Measurements from ENCODE around the gene ARRB2. TPM values are rescaled to one million over a fixed set of nuclear protein-coding genes. Genes with fewer than 3 reads are reported as not detected.
A peak's percentile ranks its signal among the peaks of the same experiment; 100 is the strongest.

The ARRB2 gene
- total and polyA plus RNA-seq, 2 experiments from 2014 or later = 3.7 to 4.1 TPM

GRCh38 chr17:4733073-4733531 is 22.7 kb downstream of the ARRB2 start:
- Histone ChIP-seq H3K9me2 (ENCODE audit: insufficient read depth) (no peaks in the 10 kb centered on the region), H3K79me2 (ENCODE audit: insufficient read depth) (0 out of 2 replicates have a peak, but pooled peaks cover 5% of the 10 kb centered on the region), H3K4me1 (ENCODE audit: insufficient read depth) (peaks cover 5% of the 10 kb centered on the region; the same call in 1 of the 2 replicates), H3K4me2 (ENCODE audit: unreplicated experiment) (no peak overlapping the region), H3K9ac (no peak overlapping the region), H3F3A (ENCODE audit: insufficient read depth) (no peaks in the 10 kb centered on the region), H4K20me1 (ENCODE audit: insufficient read depth) (no peaks in the 10 kb centered on the region), H3K27me3 (replicated peaks; ENCODE audit: insufficient read depth) (no peaks in the 10 kb centered on the region), H2AFZ (no peak overlapping the region), H3K4me3 (no peak overlapping the region), H3K27ac (no peak overlapping the region), H3K9me3 (ENCODE audit: low read depth) (no peaks in the 10 kb centered on the region), H3K36me3 (ENCODE audit: low read depth) (no peaks in the 10 kb centered on the region)
- no peak for TF ChIP-seq EZH2 (IDR thresholded peaks at IDR 0.05; ENCODE audit: insufficient read depth, poor library complexity, severe bottlenecking)
- TF ChIP-seq EZH2phosphoT487 (IDR thresholded peaks at IDR 0.05; ENCODE audit: insufficient read depth, low read depth) = no peak
- 84 to 87% methylated on average over 6 of the region's 6 CpGs for WGBS, 2 experiments (ENCODE audit: low coverage in 1 of 2, low lambda C conversion rate in 2 of 2, missing lambda C conversion rate in 2 of 2)
- in situ Hi-C loops (cut with MboI) = no loop called here
- DNase-seq = no peak

GRCh38 chr17:4734857-4735475 is 24.5 kb downstream of the ARRB2 start:
- H2AFZ ChIP-seq = no peak overlapping the region
- H3K9me3 ChIP-seq (ENCODE audit: low read depth) = no peaks in the 10 kb centered on the region
- H3K4me1 ChIP-seq (ENCODE audit: insufficient read depth) = peaks cover 5% of the 10 kb centered on the region; the same call in 1 of the 2 replicates
- DNase-seq = no peak
- H3K9me2 ChIP-seq (ENCODE audit: insufficient read depth) = no peaks in the 10 kb centered on the region
- H3K4me3 ChIP-seq = no peak overlapping the region
- no peak for TF ChIP-seq EZH2phosphoT487 (IDR thresholded peaks at IDR 0.05; ENCODE audit: insufficient read depth, low read depth)
- no peak for TF ChIP-seq EZH2 (IDR thresholded peaks at IDR 0.05; ENCODE audit: insufficient read depth, poor library complexity, severe bottlenecking)
- in situ Hi-C loops (cut with MboI) = no loop called here
- no peak overlapping the region for H3K27ac ChIP-seq
- H3K4me2 ChIP-seq (ENCODE audit: unreplicated experiment) = no peak overlapping the region
- peaks cover 6% of the 10 kb centered on the region; the same call in 1 of the 2 replicates for H3K27me3 ChIP-seq (replicated peaks; ENCODE audit: insufficient read depth)
- no peaks in the 10 kb centered on the region for H4K20me1 ChIP-seq (ENCODE audit: insufficient read depth)
- 0 out of 2 replicates have a peak, but pooled peaks cover 5% of the 10 kb centered on the region for H3K79me2 ChIP-seq (ENCODE audit: insufficient read depth)
- no peaks in the 10 kb centered on the region for H3K36me3 ChIP-seq (ENCODE audit: low read depth)
- 82 to 89% methylated on average over 8 of the region's 8 CpGs for WGBS, 2 experiments (ENCODE audit: low coverage in 1 of 2, low lambda C conversion rate in 2 of 2, missing lambda C conversion rate in 2 of 2)
- H3F3A ChIP-seq (ENCODE audit: insufficient read depth) = no peaks in the 10 kb centered on the region
- H3K9ac ChIP-seq = no peak overlapping the region

- WGBS, 2 experiments (ENCODE audit: low coverage in 1 of 2, low lambda C conversion rate in 2 of 2, missing lambda C conversion rate in 2 of 2) = 52 to 57% methylated on average over 9 of the region's 9 CpGs
- peaks cover 6% of the 10 kb centered on the region; the same call in 1 of the 2 replicates for H3K27me3 ChIP-seq (replicated peaks; ENCODE audit: insufficient read depth)
- H3K9me3 ChIP-seq (ENCODE audit: low read depth) = no peaks in the 10 kb centered on the region
- no peak overlapping the region for H3K27ac ChIP-seq
- H3K9me2 ChIP-seq (ENCODE audit: insufficient read depth) = no peaks in the 10 kb centered on the region
- no peaks in the 10 kb centered on the region for H3K36me3 ChIP-seq (ENCODE audit: low read depth)
- no peak overlapping the region for H3K4me3 ChIP-seq
- no peak overlapping the region for H2AFZ ChIP-seq
- no peak for TF ChIP-seq EZH2 (IDR thresholded peaks at IDR 0.05; ENCODE audit: insufficient read depth, poor library complexity, severe bottlenecking)
- no peaks in the 10 kb centered on the region for H4K20me1 ChIP-seq (ENCODE audit: insufficient read depth)
- peaks cover 5% of the 10 kb centered on the region; the same call in 1 of the 2 replicates for H3K4me1 ChIP-seq (ENCODE audit: insufficient read depth)
- H3K9ac ChIP-seq = no peak overlapping the region
- 0 out of 2 replicates have a peak, but pooled peaks cover 5% of the 10 kb centered on the region for H3K79me2 ChIP-seq (ENCODE audit: insufficient read depth)
- no peaks in the 10 kb centered on the region for H3F3A ChIP-seq (ENCODE audit: insufficient read depth)
- H3K4me2 ChIP-seq (ENCODE audit: unreplicated experiment) = no peak overlapping the region
- peak; percentile 18 for DNase-seq
- in situ Hi-C loops (cut with MboI) = no loop called here
Observed at GRCh38 chr17:4735876-4736651, 25.6 kb downstream of the ARRB2 start.

- Histone ChIP-seq H3K4me1 (ENCODE audit: insufficient read depth) (no peaks in the 10 kb centered on the region; the same call in 1 of the 2 replicates), H3K27me3 (replicated peaks; ENCODE audit: insufficient read depth) (peaks cover 6% of the 10 kb centered on the region; the same call in 1 of the 2 replicates), H3K79me2 (ENCODE audit: insufficient read depth) (no peaks in the 10 kb centered on the region), H3F3A (ENCODE audit: insufficient read depth) (no peaks in the 10 kb centered on the region), H3K9me3 (ENCODE audit: low read depth) (no peaks in the 10 kb centered on the region), H2AFZ (peak overlapping the region; percentile 87), H3K4me3 (peak overlapping the region; percentile 78), H3K27ac (no peak overlapping the region), H3K36me3 (ENCODE audit: low read depth) (no peaks in the 10 kb centered on the region), H3K4me2 (ENCODE audit: unreplicated experiment) (peak overlapping the region; percentile 70), H3K9me2 (ENCODE audit: insufficient read depth) (no peaks in the 10 kb centered on the region), H4K20me1 (ENCODE audit: insufficient read depth) (no peaks in the 10 kb centered on the region), H3K9ac (peak overlapping the region; percentile 59)
- no peak for DNase-seq
- WGBS, 2 experiments (ENCODE audit: low coverage in 1 of 2, low lambda C conversion rate in 2 of 2, missing lambda C conversion rate in 2 of 2) = 36 to 37% methylated on average over 37 to 41 of the region's 41 CpGs
- TF ChIP-seq EZH2 (IDR thresholded peaks at IDR 0.05; ENCODE audit: insufficient read depth, poor library complexity, severe bottlenecking) (peak; percentile 38), EZH2phosphoT487 (IDR thresholded peaks at IDR 0.05; ENCODE audit: insufficient read depth, low read depth) (no peak)
- in situ Hi-C loops (cut with MboI) = no loop called here
Observed at GRCh38 chr17:4738136-4739121, 28.0 kb downstream of the ARRB2 start.
